Stimulated activated CD8-positive, alpha-beta memory T cell treated with anti-CD3 and anti-CD28 coated beads, Interleukin-12 subunit alpha, Interleukin-12 subunit beta, amount 100 ng/mL, for 1 hour (primary cell): ENCODE data around the gene CHRND.

ENCODE experiments used
- DNase-seq: peaks from one replicate; pipeline ENCODE4 v3.0.0-alpha.2; 2020; ENCODE audit warnings: low read depth

Gene CHRND

GRCh38 chr2:232488097-232488711 lies 37.8 kb upstream of the CHRND start:
- DNase-seq: no peak

- DNase-seq: no peak
Measured at GRCh38 chr2:232488721-232489300, 37.1 kb upstream of the CHRND start.

GRCh38 chr2:232489516-232490220 lies 36.3 kb upstream of the CHRND start:
- no peak for DNase-seq

- no peak for DNase-seq
Measured at GRCh38 chr2:232490221-232491138, 35.5 kb upstream of the CHRND start.

- DNase-seq: no peak
Measured at GRCh38 chr2:232491139-232491780, 34.7 kb upstream of the CHRND start.

- no peak for DNase-seq
Measured at GRCh38 chr2:232492236-232492848, 33.6 kb upstream of the CHRND start.

- DNase-seq: no peak
Measured at GRCh38 chr2:232492963-232493700, 32.8 kb upstream of the CHRND start.

GRCh38 chr2:232493701-232494474 lies 32.1 kb upstream of the CHRND start:
- no peak for DNase-seq

- DNase-seq: no peak
Measured at GRCh38 chr2:232494542-232494941, 31.4 kb upstream of the CHRND start.

- no peak for DNase-seq
Measured at GRCh38 chr2:232495292-232495691, 30.7 kb upstream of the CHRND start.

- no peak for DNase-seq
Measured at GRCh38 chr2:232496501-232497270, 29.3 kb upstream of the CHRND start.

- no peak for DNase-seq
Measured at GRCh38 chr2:232497348-232497747, 28.6 kb upstream of the CHRND start.

GRCh38 chr2:232498452-232498851 lies 27.5 kb upstream of the CHRND start:
- DNase-seq: no peak

GRCh38 chr2:232501331-232501771 lies 24.6 kb upstream of the CHRND start:
- DNase-seq: no peak

GRCh38 chr2:232501794-232502390 lies 24.1 kb upstream of the CHRND start:
- DNase-seq: no peak

- no peak for DNase-seq
Measured at GRCh38 chr2:232502511-232502910, 23.4 kb upstream of the CHRND start.

GRCh38 chr2:232502911-232503808 lies 22.8 kb upstream of the CHRND start:
- no peak for DNase-seq
